Activated naive CD8-positive, alpha-beta T cell treated with anti-CD3 and anti-CD28 coated beads, Interleukin-2, amount 50 U/mL, for 24 hours (primary cell): Measurements from ENCODE around the gene ALG1L2.
A peak's percentile ranks its signal among the peaks of the same experiment; 100 is the strongest.
"Not testable (repeated sequence)": the region's sequence is repeated elsewhere in the genome, so short reads cannot be mapped to it uniquely, and the experiment has no call there.

Experiments
- ATAC-seq: fragments of 150-1000 bp; cut with Tn5 transposase; one replicate; pipeline ENCODE4 v1.10.0; 2021
- DNase-seq: peaks from one replicate; pipeline ENCODE4 v3.0.0; 2021
- H3K27ac Mint-ChIP-seq: one replicate; pipeline ENCODE4 v1.8.0; 2021; ENCODE audit warnings: mild to moderate bottlenecking, mixed read lengths
- H3K27me3 Mint-ChIP-seq: one replicate; pipeline ENCODE4 v1.8.0; 2021; ENCODE audit warnings: mixed read lengths
- H3K36me3 Mint-ChIP-seq: one replicate; pipeline ENCODE4 v1.8.0; 2021; ENCODE audit warnings: low read depth, mixed read lengths
- H3K4me1 Mint-ChIP-seq: one replicate; pipeline ENCODE4 v1.8.0; 2021; ENCODE audit warnings: mixed read lengths
- H3K4me3 Mint-ChIP-seq: one replicate; pipeline ENCODE4 v1.8.0; 2021; ENCODE audit warnings: mild to moderate bottlenecking, moderate library complexity, mixed read lengths
- H3K9me3 Mint-ChIP-seq: one replicate; pipeline ENCODE4 v1.8.0; 2021; ENCODE audit warnings: mixed read lengths

The ALG1L2 gene

GRCh38 chr3:130107333-130107995 is 25.8 kb downstream of the ALG1L2 start:
- not testable (repeated sequence) for H3K27me3 Mint-ChIP-seq, ATAC-seq, H3K9me3 Mint-ChIP-seq, DNase-seq, H3K4me3 Mint-ChIP-seq, H3K27ac Mint-ChIP-seq
- Mint-ChIP-seq H3K4me1 (peaks cover 14% of the 10 kb centered on the region), H3K36me3 (peaks cover 10% of the 10 kb centered on the region)

- ATAC-seq, H3K36me3 Mint-ChIP-seq, DNase-seq, H3K9me3 Mint-ChIP-seq, H3K27me3 Mint-ChIP-seq, H3K27ac Mint-ChIP-seq: not testable (repeated sequence)
- Mint-ChIP-seq H3K4me3 (peak overlapping the region; percentile 26), H3K4me1 (peaks cover 20% of the 10 kb centered on the region)
Observed at GRCh38 chr3:130108836-130109585, 27.4 kb downstream of the ALG1L2 start.

GRCh38 chr3:130110386-130111169 is 28.9 kb downstream of the ALG1L2 start:
- H3K27ac Mint-ChIP-seq: peak overlapping the region; percentile 91
- not testable (repeated sequence) for ATAC-seq, H3K9me3 Mint-ChIP-seq, H3K36me3 Mint-ChIP-seq, H3K27me3 Mint-ChIP-seq
- DNase-seq: peak; percentile 26
- H3K4me1 Mint-ChIP-seq: peaks cover 27% of the 10 kb centered on the region
- H3K4me3 Mint-ChIP-seq: peak overlapping the region; percentile 93

- ATAC-seq (peak; percentile 100), DNase-seq (peak; percentile 99)
- Mint-ChIP-seq H3K4me1 (peaks cover 27% of the 10 kb centered on the region), H3K36me3 (peaks cover 7% of the 10 kb centered on the region), H3K4me3 (peak overlapping the region; percentile 93), H3K27me3 (peaks cover 2% of the 10 kb centered on the region), H3K27ac (peak overlapping the region; percentile 91), H3K9me3 (no peaks in the 10 kb centered on the region)
Observed at GRCh38 chr3:130111185-130111864, 29.7 kb downstream of the ALG1L2 start.

- DNase-seq: peak; percentile 97
- H3K27ac Mint-ChIP-seq: peak overlapping the region; percentile 91
- H3K9me3 Mint-ChIP-seq, H3K36me3 Mint-ChIP-seq, H3K27me3 Mint-ChIP-seq: not testable (repeated sequence)
- H3K4me1 Mint-ChIP-seq: peaks cover 27% of the 10 kb centered on the region
- peak; percentile 30 for ATAC-seq
- peak overlapping the region; percentile 93 for H3K4me3 Mint-ChIP-seq
Observed at GRCh38 chr3:130111865-130112747, 30.5 kb downstream of the ALG1L2 start.

GRCh38 chr3:130112748-130113073 is 31.1 kb downstream of the ALG1L2 start:
- not testable (repeated sequence) for H3K36me3 Mint-ChIP-seq, DNase-seq, H3K9me3 Mint-ChIP-seq, H3K27me3 Mint-ChIP-seq, ATAC-seq
- Mint-ChIP-seq H3K4me3 (peak overlapping the region; percentile 93), H3K27ac (peak overlapping the region; percentile 83), H3K4me1 (peaks cover 27% of the 10 kb centered on the region)

GRCh38 chr3:130115400-130115799 is 33.8 kb downstream of the ALG1L2 start:
- DNase-seq, H3K27me3 Mint-ChIP-seq, H3K27ac Mint-ChIP-seq, H3K9me3 Mint-ChIP-seq, H3K4me3 Mint-ChIP-seq, H3K36me3 Mint-ChIP-seq, ATAC-seq: not testable (repeated sequence)
- peaks cover 18% of the 10 kb centered on the region for H3K4me1 Mint-ChIP-seq

GRCh38 chr3:130117933-130118332 is 36.3 kb downstream of the ALG1L2 start:
- H3K36me3 Mint-ChIP-seq: no peaks in the 10 kb centered on the region
- H3K27me3 Mint-ChIP-seq: no peaks in the 10 kb centered on the region
- H3K27ac Mint-ChIP-seq: no peak overlapping the region
- DNase-seq: no peak
- H3K9me3 Mint-ChIP-seq: no peaks in the 10 kb centered on the region
- no peak overlapping the region for H3K4me3 Mint-ChIP-seq
- no peak for ATAC-seq
- H3K4me1 Mint-ChIP-seq: peaks cover 8% of the 10 kb centered on the region

GRCh38 chr3:130119824-130120223 is 38.2 kb downstream of the ALG1L2 start:
- not testable (repeated sequence) for H3K4me1 Mint-ChIP-seq, H3K27me3 Mint-ChIP-seq, H3K27ac Mint-ChIP-seq, H3K4me3 Mint-ChIP-seq, H3K36me3 Mint-ChIP-seq, DNase-seq, ATAC-seq, H3K9me3 Mint-ChIP-seq

GRCh38 chr3:130120291-130120690 is 38.7 kb downstream of the ALG1L2 start:
- ATAC-seq, H3K27ac Mint-ChIP-seq, DNase-seq, H3K4me3 Mint-ChIP-seq, H3K9me3 Mint-ChIP-seq, H3K27me3 Mint-ChIP-seq, H3K36me3 Mint-ChIP-seq, H3K4me1 Mint-ChIP-seq: not testable (repeated sequence)

GRCh38 chr3:130122891-130123775 is 41.5 kb downstream of the ALG1L2 start:
- DNase-seq, H3K9me3 Mint-ChIP-seq, ATAC-seq, H3K4me3 Mint-ChIP-seq, H3K27ac Mint-ChIP-seq, H3K36me3 Mint-ChIP-seq, H3K4me1 Mint-ChIP-seq, H3K27me3 Mint-ChIP-seq: not testable (repeated sequence)

GRCh38 chr3:130125406-130125805 is 43.8 kb downstream of the ALG1L2 start:
- H3K27me3 Mint-ChIP-seq, H3K36me3 Mint-ChIP-seq, ATAC-seq, H3K4me1 Mint-ChIP-seq, H3K9me3 Mint-ChIP-seq, H3K4me3 Mint-ChIP-seq, H3K27ac Mint-ChIP-seq, DNase-seq: not testable (repeated sequence)

- ATAC-seq, H3K9me3 Mint-ChIP-seq, H3K4me1 Mint-ChIP-seq, H3K27ac Mint-ChIP-seq, H3K4me3 Mint-ChIP-seq, H3K36me3 Mint-ChIP-seq, DNase-seq, H3K27me3 Mint-ChIP-seq: not testable (repeated sequence)
Observed at GRCh38 chr3:130136337-130136736, 54.7 kb downstream of the ALG1L2 start.
